ENCODE measurements around the gene MRPL23. TPM values are rescaled to one million over a fixed set of nuclear protein-coding genes. Genes with fewer than 3 reads are reported as not detected.
A peak's percentile ranks its signal among the peaks of the same experiment; 100 is the strongest.

MRPL23 gene
- total RNA-seq, 2 donors from 2014 or later = 128 to 210 TPM

GRCh38 chr11:1919391-1920127 lies 27.6 kb upstream of the MRPL23 start, which contains the start of gene TNNT3:
TNNT3 (plus strand) TSS chr11:1919703; CDS start chr11:1922875, 3,172 bp downstream.
- H3K9me3 ChIP-seq = no peaks in the 10 kb centered on the region
- H3K27me3 ChIP-seq = no peaks in the 10 kb centered on the region
- H3K36me3 ChIP-seq = no peaks in the 10 kb centered on the region
- no peak for DNase-seq (ENCODE audit: low spot score)
- no peak for TF ChIP-seq CTCF (IDR thresholded peaks at IDR 0.05)
- peak within 1 kb of the TSS; percentile 68 to 77 for H3K27ac ChIP-seq
- H3K4me1 ChIP-seq = peaks cover 0 to 59% of the 10 kb centered on the region in 2 donors
- H3K4me3 ChIP-seq = peak within 1 kb of the TSS in 1 of 2 donors; percentile 4

- no peaks in the 10 kb centered on the region for H3K27me3 ChIP-seq
- no peaks in the 10 kb centered on the region for H3K9me3 ChIP-seq
- no peak for DNase-seq (ENCODE audit: low spot score)
- TF ChIP-seq CTCF (IDR thresholded peaks at IDR 0.05) = no peak
- H3K27ac ChIP-seq = peak overlapping the region; percentile 68 to 77
- no peaks in the 10 kb centered on the region for H3K36me3 ChIP-seq
- peaks cover 0 to 59% of the 10 kb centered on the region in 2 donors for H3K4me1 ChIP-seq
- H3K4me3 ChIP-seq = peak overlapping the region in 1 of 2 donors; percentile 4
These were observed 26.8 kb upstream of the MRPL23 start for GRCh38 chr11:1920128-1920908.

GRCh38 chr11:1920909-1921573 lies 26.1 kb upstream of the MRPL23 start:
- Histone ChIP-seq H3K4me3 (peak overlapping the region in 1 of 2 donors; percentile 4), H3K4me1 (peaks cover 0 to 59% of the 10 kb centered on the region in 2 donors), H3K27ac (peak overlapping the region; percentile 68 to 77), H3K36me3 (no peaks in the 10 kb centered on the region), H3K27me3 (no peaks in the 10 kb centered on the region), H3K9me3 (no peaks in the 10 kb centered on the region)
- no peak for TF ChIP-seq CTCF (IDR thresholded peaks at IDR 0.05)
- DNase-seq (ENCODE audit: low spot score) = no peak

GRCh38 chr11:1921574-1922141 lies 25.5 kb upstream of the MRPL23 start:
- TF ChIP-seq CTCF (IDR thresholded peaks at IDR 0.05) = no peak
- Histone ChIP-seq H3K27ac (peak overlapping the region; percentile 68 to 77), H3K4me3 (no peak overlapping the region), H3K4me1 (peaks cover 0 to 56% of the 10 kb centered on the region in 2 donors), H3K9me3 (no peaks in the 10 kb centered on the region), H3K36me3 (no peaks in the 10 kb centered on the region), H3K27me3 (no peaks in the 10 kb centered on the region)
- peak; percentile 76 for DNase-seq (ENCODE audit: low spot score)

GRCh38 chr11:1922481-1923081 lies 24.6 kb upstream of the MRPL23 start:
- H3K4me1 ChIP-seq = peaks cover 0 to 56% of the 10 kb centered on the region in 2 donors
- no peak overlapping the region for H3K4me3 ChIP-seq

More at GRCh38 chr11:1922481-1923081, 24.6 kb upstream of the MRPL23 start:
- DNase-seq (ENCODE audit: low spot score) = no peak
- Histone ChIP-seq H3K9me3 (no peaks in the 10 kb centered on the region), H3K27ac (peak overlapping the region; percentile 68 to 77), H3K36me3 (no peaks in the 10 kb centered on the region), H3K27me3 (no peaks in the 10 kb centered on the region)
- no peak for TF ChIP-seq CTCF (IDR thresholded peaks at IDR 0.05)

Measured in right atrium auricular region (tissue), 2 donors.